Activated CD4-positive, CD25-positive, alpha-beta regulatory T cell (primary cell): ENCODE results near the gene QDPR.
"Not testable (repeated sequence)": the region's sequence is repeated elsewhere in the genome, so short reads cannot be mapped to it uniquely, and the experiment has no call there.

Experiments used
- DNase-seq, 4 experiments: peaks; one replicate each; lab custom pipeline; 2025; lab: John Stamatoyannopoulos, UW

The QDPR gene

GRCh38 chr4:17491196-17491595 lies 20.7 kb downstream of the QDPR start:
- no peak for DNase-seq

- DNase-seq, result no peak
Observed at GRCh38 chr4:17490575-17491059, 21.3 kb downstream of the QDPR start.

- no peak for DNase-seq
Observed at GRCh38 chr4:17489721-17490120, 22.2 kb downstream of the QDPR start.

GRCh38 chr4:17489123-17489522 lies 22.8 kb downstream of the QDPR start:
- no peak for DNase-seq

- DNase-seq, result no peak
Observed at GRCh38 chr4:17482716-17483115, 29.2 kb downstream of the QDPR start.

GRCh38 chr4:17480955-17481354 lies 30.9 kb downstream of the QDPR start:
- DNase-seq, result no peak

GRCh38 chr4:17480210-17480927 lies 31.5 kb downstream of the QDPR start:
- DNase-seq, result no peak

GRCh38 chr4:17477774-17478472 lies 34.0 kb downstream of the QDPR start:
- no peak for DNase-seq

- DNase-seq, result no peak
Observed at GRCh38 chr4:17476853-17477252, 35.0 kb downstream of the QDPR start.

- no peak for DNase-seq
Observed at GRCh38 chr4:17475481-17475880, 36.4 kb downstream of the QDPR start.

GRCh38 chr4:17469931-17470674 lies 41.8 kb downstream of the QDPR start:
- DNase-seq, result no peak

GRCh38 chr4:17468619-17469221 lies 43.2 kb downstream of the QDPR start:
- DNase-seq, result no peak

GRCh38 chr4:17463606-17464005 lies 48.3 kb downstream of the QDPR start:
- DNase-seq, result no peak

GRCh38 chr4:17450269-17450804 lies 61.6 kb downstream of the QDPR start:
- DNase-seq, result no peak

GRCh38 chr4:17448689-17449088 lies 63.2 kb downstream of the QDPR start:
- no peak for DNase-seq

- peak in 1 of 4 experiments; percentile 1 for DNase-seq
Observed at GRCh38 chr4:17447675-17448298, 64.1 kb downstream of the QDPR start.

GRCh38 chr4:17447056-17447455 lies 64.8 kb downstream of the QDPR start:
- DNase-seq, result no peak

GRCh38 chr4:17442477-17442876 lies 69.4 kb downstream of the QDPR start:
- DNase-seq, result not testable (repeated sequence)

- no peak for DNase-seq
Observed at GRCh38 chr4:17437396-17437795, 74.5 kb downstream of the QDPR start.

GRCh38 chr4:17436750-17437090 lies 75.2 kb downstream of the QDPR start:
- no peak for DNase-seq
